ENCODE measurements around the gene SH3RF2. TPM values are rescaled to one million over a fixed set of nuclear protein-coding genes. Genes with fewer than 3 reads are reported as not detected.

The SH3RF2 gene
- total RNA-seq, 1 donor from 2014 or later = 376 TPM

DNA sequence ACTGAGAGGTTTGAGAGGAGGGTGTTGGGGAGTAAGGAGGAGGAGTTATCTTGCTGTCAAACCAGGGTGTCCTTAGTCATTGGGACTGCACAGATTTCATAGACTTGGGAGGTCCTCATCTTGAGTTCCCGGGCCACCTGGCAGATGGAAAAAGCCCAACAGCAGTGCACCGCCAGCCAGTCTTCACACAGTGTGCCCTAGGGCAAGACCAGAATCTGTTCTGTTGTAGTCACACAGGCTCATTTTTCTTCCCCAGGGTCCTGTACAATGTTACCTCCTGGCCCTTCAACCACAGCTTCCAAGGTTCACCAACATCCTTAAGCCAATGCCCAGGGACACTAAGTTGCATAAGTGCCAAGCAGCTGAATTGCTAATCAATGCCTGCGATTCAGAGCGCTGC, 148.0 kb downstream of the SH3RF2 start:
- Histone ChIP-seq H3K4me1 (peaks cover 15% of the 10 kb centered on the region), H3K9me3 (replicated peaks) (no peaks in the 10 kb centered on the region), H3K27me3 (ENCODE audit: low read depth) (no peaks in the 10 kb centered on the region), H3K36me3 (no peaks in the 10 kb centered on the region), H3K27ac (replicated peaks) (no peak overlapping the region), H3K4me3 (no peak overlapping the region)
- no peak for DNase-seq
- TF ChIP-seq, protein P1, sequence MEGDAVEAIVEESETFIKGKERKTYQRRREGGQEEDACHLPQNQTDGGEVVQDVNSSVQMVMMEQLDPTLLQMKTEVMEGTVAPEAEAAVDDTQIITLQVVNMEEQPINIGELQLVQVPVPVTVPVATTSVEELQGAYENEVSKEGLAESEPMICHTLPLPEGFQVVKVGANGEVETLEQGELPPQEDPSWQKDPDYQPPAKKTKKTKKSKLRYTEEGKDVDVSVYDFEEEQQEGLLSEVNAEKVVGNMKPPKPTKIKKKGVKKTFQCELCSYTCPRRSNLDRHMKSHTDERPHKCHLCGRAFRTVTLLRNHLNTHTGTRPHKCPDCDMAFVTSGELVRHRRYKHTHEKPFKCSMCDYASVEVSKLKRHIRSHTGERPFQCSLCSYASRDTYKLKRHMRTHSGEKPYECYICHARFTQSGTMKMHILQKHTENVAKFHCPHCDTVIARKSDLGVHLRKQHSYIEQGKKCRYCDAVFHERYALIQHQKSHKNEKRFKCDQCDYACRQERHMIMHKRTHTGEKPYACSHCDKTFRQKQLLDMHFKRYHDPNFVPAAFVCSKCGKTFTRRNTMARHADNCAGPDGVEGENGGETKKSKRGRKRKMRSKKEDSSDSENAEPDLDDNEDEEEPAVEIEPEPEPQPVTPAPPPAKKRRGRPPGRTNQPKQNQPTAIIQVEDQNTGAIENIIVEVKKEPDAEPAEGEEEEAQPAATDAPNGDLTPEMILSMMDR (IDR thresholded peaks at IDR 0.05; ENCODE audit: borderline replicate concordance) = no peak
- intact Hi-C loops (cut with micrococcal nuclease) = no loop called here

DNA sequence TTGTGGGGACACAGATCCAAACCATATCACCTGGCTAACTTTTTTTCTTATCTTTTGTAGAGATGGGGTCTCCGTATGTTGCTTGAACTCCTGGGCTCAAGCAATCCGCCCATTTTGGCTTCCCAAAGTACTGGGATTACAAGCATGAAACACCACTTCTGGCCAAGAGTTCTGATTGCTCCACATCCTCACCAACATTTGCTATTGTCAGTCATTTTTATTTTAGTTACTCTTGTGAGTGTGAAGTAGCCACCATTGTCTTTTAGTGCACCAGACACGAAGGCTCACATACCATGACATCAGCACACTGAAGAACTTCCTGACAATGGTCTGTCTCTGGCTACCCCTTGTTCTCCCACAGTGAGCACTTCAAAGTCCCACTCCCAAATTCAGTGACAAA, 151.7 kb downstream of the SH3RF2 start:
- no peaks in the 10 kb centered on the region for H3K36me3 ChIP-seq
- H3K27me3 ChIP-seq (ENCODE audit: low read depth) = no peaks in the 10 kb centered on the region
- intact Hi-C loops (cut with micrococcal nuclease) = no loop called here
- no peaks in the 10 kb centered on the region for H3K9me3 ChIP-seq (replicated peaks)
- H3K4me3 ChIP-seq = no peak overlapping the region
- no peak for DNase-seq
- no peaks in the 10 kb centered on the region for H3K4me1 ChIP-seq
- no peak overlapping the region for H3K27ac ChIP-seq (replicated peaks)
- TF ChIP-seq, protein P1 (IDR thresholded peaks at IDR 0.05; ENCODE audit: borderline replicate concordance) = no peak

DNA sequence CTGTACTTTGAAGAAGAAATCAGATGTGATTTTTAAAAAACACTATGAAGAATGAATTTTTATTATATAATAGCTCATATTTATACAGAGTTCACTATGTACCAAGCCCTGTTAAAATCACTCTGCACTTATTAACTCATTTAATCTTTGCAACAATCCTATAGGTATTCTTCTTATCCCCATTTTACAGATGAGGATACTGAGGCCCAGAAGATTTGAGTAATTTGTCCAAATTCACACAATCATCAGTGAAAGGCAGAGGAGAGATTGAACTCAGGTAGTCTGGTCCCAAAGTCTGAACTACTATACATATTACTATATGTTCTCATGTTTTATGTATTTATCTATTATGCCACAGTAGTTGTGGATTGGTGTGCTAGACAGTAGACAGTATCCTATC, 152.9 kb downstream of the SH3RF2 start:
- Histone ChIP-seq H3K4me1 (no peaks in the 10 kb centered on the region), H3K27me3 (ENCODE audit: low read depth) (no peaks in the 10 kb centered on the region), H3K27ac (replicated peaks) (no peak overlapping the region), H3K9me3 (replicated peaks) (no peaks in the 10 kb centered on the region), H3K4me3 (no peak overlapping the region), H3K36me3 (no peaks in the 10 kb centered on the region)
- intact Hi-C loops (cut with micrococcal nuclease) = no loop called here
- TF ChIP-seq, protein P1 (IDR thresholded peaks at IDR 0.05; ENCODE audit: borderline replicate concordance) = no peak
- no peak for DNase-seq

DNA sequence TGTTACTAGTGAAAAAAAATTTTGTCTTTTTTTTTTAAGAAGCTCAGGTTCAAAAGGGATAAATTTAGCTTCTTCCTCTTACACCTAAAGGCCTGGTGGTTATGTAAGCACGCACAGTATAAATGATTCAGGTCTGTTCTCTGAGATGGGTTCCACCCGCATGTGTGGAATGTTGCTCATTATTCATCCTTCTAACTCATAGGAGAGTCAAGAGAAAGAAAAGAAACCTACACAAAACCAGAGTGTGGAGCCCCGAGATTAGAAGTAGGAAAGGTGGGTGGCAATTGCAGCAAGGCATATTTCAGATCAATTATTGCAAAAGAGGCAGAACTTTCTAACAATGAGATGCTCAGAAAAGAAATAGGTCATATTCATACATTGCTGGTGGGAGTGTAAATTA, 155.5 kb downstream of the SH3RF2 start:
- H3K4me3 ChIP-seq = no peak overlapping the region
- intact Hi-C loops (cut with micrococcal nuclease) = no loop called here
- TF ChIP-seq, protein P1 (IDR thresholded peaks at IDR 0.05; ENCODE audit: borderline replicate concordance) = no peak
- H3K27ac ChIP-seq (replicated peaks) = no peak overlapping the region
- no peak for DNase-seq
- H3K4me1 ChIP-seq = no peaks in the 10 kb centered on the region
- H3K27me3 ChIP-seq (ENCODE audit: low read depth) = no peaks in the 10 kb centered on the region
- no peaks in the 10 kb centered on the region for H3K9me3 ChIP-seq (replicated peaks)
- H3K36me3 ChIP-seq = no peaks in the 10 kb centered on the region

DNA sequence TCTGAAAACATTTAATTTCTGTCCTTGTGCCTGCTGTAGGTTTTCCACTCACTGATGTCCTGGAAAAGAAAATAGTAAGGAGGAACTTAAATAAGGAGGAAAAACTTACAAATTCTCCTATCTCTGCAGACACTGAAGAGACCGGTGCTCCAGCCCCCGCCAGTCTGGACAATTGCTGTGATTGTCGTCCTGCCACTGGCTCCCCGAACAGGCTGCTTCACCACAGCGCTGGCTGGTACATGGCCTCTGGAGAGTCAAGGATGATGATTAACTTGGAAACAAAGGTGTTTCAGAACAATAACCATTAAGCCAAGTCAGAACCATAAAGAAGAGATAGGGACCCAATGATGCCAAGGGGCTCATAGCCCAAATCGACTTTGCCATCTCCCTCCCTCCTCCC, 161.7 kb downstream of the SH3RF2 start:
- TF ChIP-seq, protein P1 (IDR thresholded peaks at IDR 0.05; ENCODE audit: borderline replicate concordance) = no peak
- intact Hi-C loops (cut with micrococcal nuclease) = no loop called here
- H3K4me1 ChIP-seq = peaks cover 15% of the 10 kb centered on the region

DNA sequence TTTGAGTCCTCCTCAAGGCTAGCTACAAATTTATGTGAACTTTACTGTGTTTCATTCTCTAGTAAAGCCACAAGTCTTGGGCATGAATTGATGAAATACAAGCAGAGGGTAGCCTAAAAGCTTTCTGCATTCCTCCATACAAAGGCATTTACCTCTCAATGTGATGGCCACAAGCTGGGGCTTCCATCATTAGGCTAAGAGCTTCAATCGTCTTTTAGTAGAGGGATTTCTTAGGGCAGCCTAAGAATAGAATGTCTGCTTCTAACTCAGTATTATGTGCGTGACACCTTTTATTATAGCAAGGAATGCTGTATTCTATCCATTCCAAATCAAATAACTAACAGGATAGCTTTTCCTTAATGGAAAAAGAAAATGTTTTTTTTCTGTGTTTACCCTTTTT, 165.3 kb downstream of the SH3RF2 start:
- TF ChIP-seq, protein P1 (IDR thresholded peaks at IDR 0.05; ENCODE audit: borderline replicate concordance) = no peak
- Histone ChIP-seq H3K27me3 (ENCODE audit: low read depth) (no peaks in the 10 kb centered on the region), H3K9me3 (replicated peaks) (no peaks in the 10 kb centered on the region), H3K27ac (replicated peaks) (peak overlapping the region; percentile 11), H3K36me3 (peaks cover 3% of the 10 kb centered on the region), H3K4me1 (peaks cover 29% of the 10 kb centered on the region), H3K4me3 (no peak overlapping the region)
- intact Hi-C loops (cut with micrococcal nuclease) = no loop called here
- DNase-seq = no peak

More for the DNA sequence above, 161.7 kb downstream of the SH3RF2 start:
- no peak overlapping the region for H3K27ac ChIP-seq (replicated peaks)
- H3K9me3 ChIP-seq (replicated peaks) = no peaks in the 10 kb centered on the region
- no peak overlapping the region for H3K4me3 ChIP-seq
- no peaks in the 10 kb centered on the region for H3K27me3 ChIP-seq (ENCODE audit: low read depth)
- DNase-seq = no peak
- no peaks in the 10 kb centered on the region for H3K36me3 ChIP-seq

Measured in left ventricle myocardium inferior (tissue), 1 donor.